Endodermal cell (in vitro differentiated cells): ENCODE results near the gene GPR84. TPM values are rescaled to one million over a fixed set of nuclear protein-coding genes. Genes with fewer than 3 reads are reported as not detected.

Experiments used
- DNase-seq: peaks from one replicate; pipeline ENCODE4 v3.0.0-alpha.2; 2017
- H3K27ac ChIP-seq: 2 replicates; pipeline ENCODE4 v1.5.1; 2013; ENCODE audit warnings: mild to moderate bottlenecking, low read depth, low read length, moderate library complexity
- H3K27me3 ChIP-seq: 2 replicates; pipeline ENCODE4 v1.6.1; 2013; ENCODE audit warnings: mild to moderate bottlenecking, low read length, moderate library complexity; ENCODE audit not compliant: insufficient read depth, control insufficient read depth, poor library complexity, severe bottlenecking
- H3K36me3 ChIP-seq: 2 replicates; pipeline ENCODE4 v1.7.0; 2013; ENCODE audit warnings: mild to moderate bottlenecking, low read length, moderate library complexity; ENCODE audit not compliant: control insufficient read depth, insufficient read depth
- H3K4me1 ChIP-seq: one replicate; pipeline ENCODE4 v1.7.0; 2013; ENCODE audit warnings: low read length; ENCODE audit not compliant: control insufficient read depth, insufficient read depth
- H3K4me3 ChIP-seq: 2 replicates; pipeline ENCODE4 v1.5.1; 2013; ENCODE audit warnings: mild to moderate bottlenecking, low read length, moderate library complexity
- H3K9ac ChIP-seq: 2 replicates; pipeline ENCODE4 v1.6.1; 2013; ENCODE audit warnings: mild to moderate bottlenecking, low read length, moderate library complexity; ENCODE audit not compliant: poor library complexity, severe bottlenecking; ENCODE audit errors: extremely low read depth
- H3K9me3 ChIP-seq: 2 replicates; pipeline ENCODE4 v1.6.1; 2013; ENCODE audit warnings: mild to moderate bottlenecking, low read length, moderate library complexity; ENCODE audit not compliant: control insufficient read depth
- H3K27ac Mint-ChIP-seq: 2 replicates; pipeline ENCODE4 v1.8.0; 2020; ENCODE audit warnings: mixed read lengths
- H3K27me3 Mint-ChIP-seq: 2 replicates; pipeline ENCODE4 v1.8.0; 2021; ENCODE audit warnings: mild to moderate bottlenecking, mixed read lengths; ENCODE audit not compliant: insufficient read depth
- H3K36me3 Mint-ChIP-seq: 2 replicates; pipeline ENCODE4 v1.8.0; 2020; ENCODE audit warnings: low read depth, mixed read lengths
- H3K4me1 Mint-ChIP-seq: 2 replicates; pipeline ENCODE4 v1.8.0; 2020; ENCODE audit warnings: mixed read lengths
- H3K4me3 Mint-ChIP-seq: 2 replicates; pipeline ENCODE4 v1.8.0; 2020; ENCODE audit warnings: mild to moderate bottlenecking, moderate library complexity, mixed read lengths
- H3K9me3 Mint-ChIP-seq: 2 replicates; pipeline ENCODE4 v1.8.0; 2020; ENCODE audit warnings: mild to moderate bottlenecking, mixed read lengths
- WGBS, 2 experiments: methylation state at CpG; one replicate each; pipeline versions ENCODE4 v1.1.5 to v1.1.7; 2013; ENCODE audit warnings: missing lambda C conversion rate in 2 of 2, mixed read lengths in 1 of 2; ENCODE audit not compliant: insufficient coverage in 1 of 2, insufficient read length in 1 of 2; 5-methylcytosine and 5-hydroxymethylcytosine counted together
- long read RNA-seq, 4 experiments: library from polyadenylated mRNA in 2 of 4; library from RNA in 1 of 4; library from capped mRNA in 1 of 4; stranded (forward) in 3 of 4; unstranded in 1 of 4; transcript quantifications; one replicate each; pipeline ENCODE4 v2.0.0, GENCODE V29; 2020 to 2021; ENCODE audit warnings: inconsistent platforms in 1 of 4
- polyA plus RNA-seq, 2 experiments: library from polyadenylated mRNA; stranded (reverse); fragments of 50-300 nt; gene quantifications; one replicate each; pipeline ENCODE4 v1.2.3, GENCODE V29; 2013
- total RNA-seq, 2 donors: library from RNA; stranded (reverse); fragmentation: NEBNext Ultra II Directional in 1 of 2; extraction: Animal tissue kit (Norgen Biotek cat#: 25700) in 1 of 2; gene quantifications; 2 replicates in 1 of 2; 3 replicates in 1 of 2; pipeline ENCODE4 v1.2.1, GENCODE V29; 2021
- TF ChIP-seq, protein P1 (sequence below): fragments of 200-600 bp; sonication (generic); conservative IDR thresholded peaks from 2 replicates; pipeline ENCODE4 v1.5.0; 2021; ENCODE audit warnings: antibody characterized with exemption, mild to moderate bottlenecking

The GPR84 gene
- total RNA-seq, result not detected
- polyA plus RNA-seq (2013, experiment 1 of 2), result 0.11 TPM
- not detected for polyA plus RNA-seq (2013, experiment 2 of 2)
- long read RNA-seq, experiment 1, result 0 reads
- long read RNA-seq, experiment 2, result 0 reads
- long read RNA-seq, experiment 3, result 0 reads
- long read RNA-seq, experiment 4, result 0 reads

DNA sequence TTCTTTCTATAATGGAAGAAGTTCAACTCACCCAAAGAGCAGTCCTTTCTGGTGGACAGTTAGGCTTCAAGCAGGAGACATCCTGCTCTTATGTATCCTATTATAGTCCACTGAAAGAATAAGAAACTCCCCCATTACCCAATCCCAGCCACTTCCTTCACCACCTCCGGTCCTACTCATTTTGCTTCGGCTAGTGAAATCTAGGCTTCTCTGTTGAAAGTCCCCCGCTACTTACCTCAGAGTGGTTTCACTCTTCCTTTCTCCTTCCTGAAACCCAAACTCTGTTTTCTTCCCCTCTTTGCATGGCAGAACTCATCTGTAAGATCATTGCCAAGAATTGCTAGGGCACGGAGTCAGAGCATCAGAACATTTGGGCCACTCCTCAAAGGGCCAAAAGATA is at the start of gene GPR84:
Gene GPR84 (minus strand): TSS at position 74 of the 400 bp plus-strand sequence. CDS start 635 bp downstream, outside the sequence.
- WGBS, 2 experiments, result 91 to 97% methylated on average over 3 to 4 of the region's 4 CpGs
- H3K36me3 Mint-ChIP-seq, result no peaks in the 10 kb centered on the region

DNA sequence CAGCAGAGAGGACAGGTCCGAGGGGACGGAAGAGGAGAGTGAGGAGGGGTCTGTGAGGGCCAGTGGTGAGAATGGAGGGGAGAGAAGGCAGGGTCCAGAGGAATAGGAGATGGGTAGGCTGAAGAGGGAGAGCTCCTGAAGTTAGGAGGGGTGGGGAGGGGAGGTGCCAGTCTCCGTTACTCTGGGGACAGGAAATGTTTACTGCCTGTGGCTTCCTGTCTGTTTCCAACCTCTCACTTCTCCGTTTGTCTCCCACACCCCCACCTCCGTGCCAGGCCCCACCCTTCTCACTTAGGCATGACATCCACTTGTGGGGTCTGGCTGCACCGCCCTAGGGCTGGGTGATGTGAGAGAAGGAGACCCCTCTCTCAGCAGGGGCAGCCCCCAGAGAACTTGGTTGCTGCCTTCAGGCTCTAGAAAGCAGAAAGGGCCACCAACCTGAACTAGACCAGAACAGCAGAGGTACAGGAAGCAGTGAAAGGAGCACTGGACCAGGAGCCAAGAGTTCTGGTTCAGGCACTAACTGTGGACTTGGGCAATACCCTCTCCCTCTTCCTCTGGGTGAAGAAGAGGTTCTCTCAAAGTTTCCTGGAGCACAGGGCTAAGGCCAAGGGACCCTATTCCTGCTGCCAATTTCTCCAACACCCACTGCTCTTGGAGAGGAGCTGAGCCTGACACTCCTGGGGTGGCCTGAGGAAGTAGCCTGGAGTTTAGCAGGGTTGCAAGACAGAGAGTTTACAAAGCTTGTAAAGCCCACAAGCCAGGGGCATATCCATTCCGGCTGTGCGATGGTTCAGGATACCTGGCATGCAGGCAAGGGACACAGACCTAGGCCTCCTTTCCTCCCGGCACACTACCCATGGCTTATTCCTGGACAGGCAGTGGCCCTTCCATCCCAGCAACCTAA is 49.3 kb upstream of the GPR84 start:
- Mint-ChIP-seq H3K27me3 (peaks cover 3% of the 10 kb centered on the region), H3K4me1 (peaks cover 36% of the 10 kb centered on the region), H3K4me3 (no peak overlapping the region), H3K27ac (no peak overlapping the region), H3K36me3 (peaks cover 42% of the 10 kb centered on the region), H3K9me3 (no peaks in the 10 kb centered on the region)
- WGBS, 2 experiments, result 84 to 98% methylated on average over 6 to 8 of the region's 9 CpGs
- peak; percentile 51 for DNase-seq
- TF ChIP-seq, protein P1, sequence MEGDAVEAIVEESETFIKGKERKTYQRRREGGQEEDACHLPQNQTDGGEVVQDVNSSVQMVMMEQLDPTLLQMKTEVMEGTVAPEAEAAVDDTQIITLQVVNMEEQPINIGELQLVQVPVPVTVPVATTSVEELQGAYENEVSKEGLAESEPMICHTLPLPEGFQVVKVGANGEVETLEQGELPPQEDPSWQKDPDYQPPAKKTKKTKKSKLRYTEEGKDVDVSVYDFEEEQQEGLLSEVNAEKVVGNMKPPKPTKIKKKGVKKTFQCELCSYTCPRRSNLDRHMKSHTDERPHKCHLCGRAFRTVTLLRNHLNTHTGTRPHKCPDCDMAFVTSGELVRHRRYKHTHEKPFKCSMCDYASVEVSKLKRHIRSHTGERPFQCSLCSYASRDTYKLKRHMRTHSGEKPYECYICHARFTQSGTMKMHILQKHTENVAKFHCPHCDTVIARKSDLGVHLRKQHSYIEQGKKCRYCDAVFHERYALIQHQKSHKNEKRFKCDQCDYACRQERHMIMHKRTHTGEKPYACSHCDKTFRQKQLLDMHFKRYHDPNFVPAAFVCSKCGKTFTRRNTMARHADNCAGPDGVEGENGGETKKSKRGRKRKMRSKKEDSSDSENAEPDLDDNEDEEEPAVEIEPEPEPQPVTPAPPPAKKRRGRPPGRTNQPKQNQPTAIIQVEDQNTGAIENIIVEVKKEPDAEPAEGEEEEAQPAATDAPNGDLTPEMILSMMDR, result no peak
- Histone ChIP-seq H3K36me3 (peaks cover 44% of the 10 kb centered on the region), H3K4me1 (peaks cover 10% of the 10 kb centered on the region), H3K27me3 (no peaks in the 10 kb centered on the region), H3K27ac (no peak overlapping the region), H3K9me3 (no peaks in the 10 kb centered on the region), H3K9ac (no peak overlapping the region), H3K4me3 (no peak overlapping the region)

More for the DNA sequence above, at the start of gene GPR84:
- H3K36me3 ChIP-seq, result no peaks in the 10 kb centered on the region
- TF ChIP-seq, protein P1, result no peak
- no peak for DNase-seq
- peaks cover 3% of the 10 kb centered on the region for H3K4me1 ChIP-seq
- H3K9ac ChIP-seq, result no peak within 1 kb of the TSS
- Mint-ChIP-seq H3K9me3 (no peaks in the 10 kb centered on the region), H3K27ac (no peak within 1 kb of the TSS), H3K4me1 (peaks cover 13% of the 10 kb centered on the region), H3K27me3 (peaks cover 45% of the 10 kb centered on the region), H3K4me3 (no peak within 1 kb of the TSS)
- no peaks in the 10 kb centered on the region for H3K9me3 ChIP-seq
- H3K4me3 ChIP-seq, result no peak within 1 kb of the TSS
- no peak within 1 kb of the TSS for H3K27ac ChIP-seq
- peaks cover 12% of the 10 kb centered on the region for H3K27me3 ChIP-seq

DNA sequence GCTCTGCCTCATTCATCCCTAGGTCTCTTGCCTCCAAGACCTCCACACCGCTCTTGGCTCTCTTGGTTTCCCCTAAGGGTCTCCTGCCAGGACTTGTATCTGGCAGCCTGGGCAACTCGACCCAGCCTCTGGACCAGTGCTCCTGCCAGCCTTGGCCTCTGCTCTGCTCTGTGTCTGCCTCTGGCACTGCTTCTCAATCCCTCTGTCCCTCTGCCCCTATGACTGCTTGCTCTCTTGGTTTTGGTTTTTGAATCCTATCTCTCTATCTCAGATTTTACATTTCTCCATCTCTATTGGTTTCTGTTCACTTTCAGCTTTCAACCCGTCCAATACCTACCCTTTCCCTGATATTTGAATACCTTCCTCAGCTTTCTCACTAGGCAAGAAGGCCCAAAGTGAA is 48.5 kb upstream of the GPR84 start:
- no peaks in the 10 kb centered on the region for H3K27me3 ChIP-seq
- H3K4me3 Mint-ChIP-seq, result no peak overlapping the region
- H3K9ac ChIP-seq, result no peak overlapping the region
- H3K4me1 Mint-ChIP-seq, result peaks cover 36% of the 10 kb centered on the region
- DNase-seq, result peak; percentile 46
- TF ChIP-seq, protein P1, result no peak
- peaks cover 47% of the 10 kb centered on the region for H3K36me3 Mint-ChIP-seq
- peaks cover 1% of the 10 kb centered on the region for H3K27me3 Mint-ChIP-seq
- H3K27ac ChIP-seq, result no peak overlapping the region
- no peak overlapping the region for H3K27ac Mint-ChIP-seq
- H3K9me3 Mint-ChIP-seq, result no peaks in the 10 kb centered on the region
- peaks cover 10% of the 10 kb centered on the region for H3K4me1 ChIP-seq
- H3K4me3 ChIP-seq, result no peak overlapping the region
- 92 to 100% methylated on average over 2 to 3 of the region's 3 CpGs for WGBS, 2 experiments
- no peaks in the 10 kb centered on the region for H3K9me3 ChIP-seq
- peaks cover 51% of the 10 kb centered on the region for H3K36me3 ChIP-seq
